HEK293 (cell line): ENCODE measurements around the gene ADCY3.
A peak's percentile ranks its signal among the peaks of the same experiment; 100 is the strongest.

Experiments used
- CTCF ChIA-PET: fragments of 350-600 bp; formaldehyde crosslinking; extraction: SDS; loops from one replicate; lab custom pipeline; 2021; ENCODE audit warnings: antibody characterized with exemption; lab: Yijun Ruan, JAX
- POLR2A ChIA-PET: fragments of 300-600 bp; formaldehyde crosslinking; extraction: SDS; loops from one replicate; lab custom pipeline; 2020; ENCODE audit warnings: antibody characterized with exemption, inconsistent platforms; lab: Yijun Ruan, JAX
- H3K27ac ChIP-seq: fragments of 200-500 bp; sonication (Bioruptor generic); 2 replicates; pipeline ENCODE4 v1.5.1; 2014; ENCODE audit warnings: low read depth, low read length, control low read depth, inconsistent platforms; ENCODE audit errors: extremely low read depth
- H3K36me3 ChIP-seq, 2 experiments: fragments of 200-500 bp in 1 of 2; sonication (Bioruptor generic) in 1 of 2; 1 replicate in 1 of 2; 2 replicates in 1 of 2; pipeline ENCODE4 v1.5.1; 2014 to 2017; ENCODE audit warnings: inconsistent platforms in 2 of 2, low read length in 2 of 2; ENCODE audit not compliant: control insufficient read depth in 2 of 2, insufficient read depth in 1 of 2
- H3K4me1 ChIP-seq: fragments of 200-500 bp; sonication (Bioruptor generic); 2 replicates; pipeline ENCODE4 v1.5.1; 2014; ENCODE audit warnings: mild to moderate bottlenecking, low read length, inconsistent platforms; ENCODE audit not compliant: control insufficient read depth, insufficient read depth
- H3K4me3 ChIP-seq: 2 replicates; pipeline ENCODE4 v1.5.1; 2011; ENCODE audit warnings: low read depth, mild to moderate bottlenecking, control low read depth, low read length, moderate library complexity
- H3K9me3 ChIP-seq: fragments of 200-500 bp; sonication (Bioruptor generic); 2 replicates; pipeline ENCODE4 v1.5.1; 2014; ENCODE audit warnings: low read depth, low read length, inconsistent platforms; ENCODE audit not compliant: control insufficient read depth, insufficient read depth
- AEBP2 ChIP-seq: fragments of 450-650 bp; formaldehyde crosslinking; IDR thresholded peaks from 2 replicates; pipeline ENCODE4 v1.5.1; 2016; ENCODE audit warnings: missing biosample characterization, missing genetic modification characterization, borderline replicate concordance
- IKZF3 ChIP-seq: fragments of 450-650 bp; IDR thresholded peaks from 2 replicates; pipeline ENCODE4 v1.5.0; 2018; ENCODE audit warnings: missing biosample characterization, mild to moderate bottlenecking, missing genetic modification characterization, moderate library complexity
- INSM2 ChIP-seq: fragments of 450-650 bp; formaldehyde crosslinking; IDR thresholded peaks from 2 replicates; pipeline ENCODE4 v1.5.1; 2016; ENCODE audit warnings: missing biosample characterization, missing genetic modification characterization
- KLF9 ChIP-seq: fragments of 450-650 bp; formaldehyde crosslinking; IDR thresholded peaks from 2 replicates; pipeline ENCODE4 v1.5.1; 2016; ENCODE audit warnings: missing biosample characterization, missing genetic modification characterization, low read depth
- MZF1 ChIP-seq: fragments of 450-650 bp; formaldehyde crosslinking; IDR thresholded peaks from 2 replicates; pipeline ENCODE4 v1.5.1; 2017; ENCODE audit warnings: missing biosample characterization, missing genetic modification characterization, borderline replicate concordance
- PRDM4 ChIP-seq: fragments of 450-650 bp; formaldehyde crosslinking; IDR thresholded peaks from 2 replicates; pipeline ENCODE4 v1.5.1; 2017; ENCODE audit warnings: missing biosample characterization, missing genetic modification characterization
- ZBTB48 ChIP-seq: fragments of 450-650 bp; formaldehyde crosslinking; IDR thresholded peaks from 2 replicates; pipeline ENCODE4 v1.5.1; 2016; ENCODE audit warnings: missing biosample characterization, missing genetic modification characterization
- ZIC2 ChIP-seq: fragments of 450-650 bp; formaldehyde crosslinking; IDR thresholded peaks from 2 replicates; pipeline ENCODE4 v1.5.1; 2016; ENCODE audit warnings: missing biosample characterization, missing genetic modification characterization
- ZNF114 ChIP-seq: fragments of 450-650 bp; formaldehyde crosslinking; IDR thresholded peaks from 2 replicates; pipeline ENCODE4 v1.5.0; 2017; ENCODE audit warnings: missing biosample characterization, missing genetic modification characterization
- ZNF121 ChIP-seq: fragments of 450-650 bp; formaldehyde crosslinking; IDR thresholded peaks from 2 replicates; pipeline ENCODE4 v1.5.1; 2016; ENCODE audit warnings: missing biosample characterization, missing genetic modification characterization
- ZNF157 ChIP-seq: fragments of 450-650 bp; formaldehyde crosslinking; IDR thresholded peaks from 2 replicates; pipeline ENCODE4 v1.5.1; 2016; ENCODE audit warnings: missing biosample characterization, missing genetic modification characterization
- ZNF211 ChIP-seq: fragments of 450-650 bp; formaldehyde crosslinking; IDR thresholded peaks from 2 replicates; pipeline ENCODE4 v1.5.1; 2016; ENCODE audit warnings: low read depth, missing biosample characterization, missing genetic modification characterization
- ZNF248 ChIP-seq: fragments of 450-650 bp; formaldehyde crosslinking; IDR thresholded peaks from 2 replicates; pipeline ENCODE4 v1.5.1; 2017; ENCODE audit warnings: missing biosample characterization, missing genetic modification characterization
- ZNF280D ChIP-seq: fragments of 450-650 bp; formaldehyde crosslinking; IDR thresholded peaks from 2 replicates; pipeline ENCODE4 v1.5.1; 2016; ENCODE audit warnings: missing biosample characterization, missing genetic modification characterization
- ZNF423 ChIP-seq: fragments of 450-650 bp; formaldehyde crosslinking; IDR thresholded peaks from 2 replicates; pipeline ENCODE4 v1.5.1; 2016; ENCODE audit warnings: missing biosample characterization, missing genetic modification characterization
- ZNF530 ChIP-seq: fragments of 450-650 bp; formaldehyde crosslinking; IDR thresholded peaks from 2 replicates; pipeline ENCODE4 v1.5.1; 2016; ENCODE audit warnings: low read depth, missing biosample characterization, missing genetic modification characterization
- ZNF704 ChIP-seq: fragments of 450-650 bp; formaldehyde crosslinking; IDR thresholded peaks from 2 replicates; pipeline ENCODE4 v1.5.1; 2016; ENCODE audit warnings: missing biosample characterization, missing genetic modification characterization
- ZNF777 ChIP-seq: fragments of 450-650 bp; formaldehyde crosslinking; IDR thresholded peaks from 2 replicates; pipeline ENCODE4 v1.5.1; 2017; ENCODE audit warnings: missing biosample characterization, missing genetic modification characterization, borderline replicate concordance
- ZSCAN18 ChIP-seq: fragments of 450-650 bp; formaldehyde crosslinking; IDR thresholded peaks from 2 replicates; pipeline ENCODE4 v1.5.1; 2016; ENCODE audit warnings: missing biosample characterization, missing genetic modification characterization
- ZXDB ChIP-seq: fragments of 450-650 bp; formaldehyde crosslinking; IDR thresholded peaks from 2 replicates; pipeline ENCODE4 v1.5.1; 2016; ENCODE audit warnings: missing biosample characterization, missing genetic modification characterization

Gene ADCY3

GRCh38 chr2:24832521-24832920 lies 87.5 kb downstream of the ADCY3 start (continued):
- no peak for TF ChIP-seq PRDM4 (tag by site-specific recombination)
- no peak for TF ChIP-seq AEBP2 (tag by site-specific recombination)
- no peak for TF ChIP-seq ZNF157 (tag by site-specific recombination)
- no peak for TF ChIP-seq ZNF211 (tag by site-specific recombination)
- TF ChIP-seq, all 188 proteins: peak for 0

- H3K4me3 ChIP-seq: no peak overlapping the region
- TF ChIP-seq ZNF530 (tag by site-specific recombination): no peak
- TF ChIP-seq ZIC2 (tag by site-specific recombination): peak; percentile 55; the same call in 1 of the 2 replicates
- TF ChIP-seq ZNF423 (tag by site-specific recombination): no peak
- no peak for TF ChIP-seq ZNF248 (tag by site-specific recombination)
- H3K36me3 ChIP-seq: peaks cover 0 to 56% of the 10 kb centered on the region in 2 experiments; a peak in 2 of 3 replicates
- CTCF ChIA-PET: interaction anchor here (1.1 kb wide), 1 partner anchor 422 kb away, joined by 3 read pairs; no protein-coding TSS in a partner anchor
- no peak overlapping the region for H3K27ac ChIP-seq
- POLR2A ChIA-PET: interaction anchor here (0.6 kb wide), 1 partner anchor 9 kb away, joined by 3 read pairs; no protein-coding TSS in a partner anchor
- H3K9me3 ChIP-seq: no peaks in the 10 kb centered on the region
- H3K4me1 ChIP-seq: no peaks in the 10 kb centered on the region
These were observed 88.0 kb downstream of the ADCY3 start for GRCh38 chr2:24832073-24832461.

- POLR2A ChIA-PET: interaction anchor here (0.6 kb wide), 1 partner anchor 8 kb away, joined by 3 read pairs; no protein-coding TSS in a partner anchor
- Histone ChIP-seq H3K4me1 (no peaks in the 10 kb centered on the region), H3K9me3 (no peaks in the 10 kb centered on the region), H3K36me3 (peaks cover 0 to 55% of the 10 kb centered on the region in 2 experiments; a peak in 2 of 3 replicates), H3K4me3 (no peak overlapping the region), H3K27ac (no peak overlapping the region)
- TF ChIP-seq ZNF280D (tag by site-specific recombination): no peak
- TF ChIP-seq ZNF121 (tag by site-specific recombination): no peak
- TF ChIP-seq IKZF3 (tag by site-specific recombination): no peak
- no peak for TF ChIP-seq ZBTB48 (tag by site-specific recombination)
- no peak for TF ChIP-seq ZNF704
- no peak for TF ChIP-seq KLF9 (tag by site-specific recombination)
- no peak for TF ChIP-seq ZNF777 (tag by site-specific recombination)
- TF ChIP-seq INSM2 (tag by site-specific recombination): no peak
- TF ChIP-seq MZF1 (tag by site-specific recombination): no peak
- TF ChIP-seq ZXDB: no peak
- TF ChIP-seq ZNF114 (tag by site-specific recombination): no peak
- TF ChIP-seq ZSCAN18: no peak
- CTCF ChIA-PET: interaction anchor here (0.7 to 1.5 kb wide), 5 partner anchors 39 to 421 kb away, joined by 3 to 6 read pairs (median 3); partner anchors contain the start of genes CENPO and PTRHD1
These were observed 88.6 kb downstream of the ADCY3 start for GRCh38 chr2:24831221-24832072.
